ENCODE data around the gene SLC7A9.
"Not testable (repeated sequence)": the region's sequence is repeated elsewhere in the genome, so short reads cannot be mapped to it uniquely, and the experiment has no call there.

Gene SLC7A9

DNA sequence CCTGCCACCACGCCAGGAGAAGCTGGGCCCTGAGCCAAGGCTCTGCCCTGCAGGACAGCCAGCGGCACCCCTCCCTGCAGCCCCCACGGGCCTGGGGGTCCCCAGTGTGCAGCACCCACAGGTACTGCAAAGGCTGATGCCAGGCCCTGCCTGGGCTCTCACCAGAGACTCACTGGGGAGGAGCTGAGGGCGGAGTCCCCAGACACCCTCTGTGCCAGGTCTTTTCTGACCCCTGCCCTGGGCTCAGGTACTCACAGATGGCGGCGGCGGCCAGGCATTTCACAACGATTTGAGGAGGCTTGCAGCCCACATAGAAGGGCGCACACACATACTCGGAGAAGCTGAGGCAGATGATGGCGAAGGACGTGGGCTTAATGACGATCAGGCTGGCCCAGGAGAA lies 5.7 kb downstream of the SLC7A9 start:
- DNase-seq (ENCODE audit: low read depth), result no peak

DNA sequence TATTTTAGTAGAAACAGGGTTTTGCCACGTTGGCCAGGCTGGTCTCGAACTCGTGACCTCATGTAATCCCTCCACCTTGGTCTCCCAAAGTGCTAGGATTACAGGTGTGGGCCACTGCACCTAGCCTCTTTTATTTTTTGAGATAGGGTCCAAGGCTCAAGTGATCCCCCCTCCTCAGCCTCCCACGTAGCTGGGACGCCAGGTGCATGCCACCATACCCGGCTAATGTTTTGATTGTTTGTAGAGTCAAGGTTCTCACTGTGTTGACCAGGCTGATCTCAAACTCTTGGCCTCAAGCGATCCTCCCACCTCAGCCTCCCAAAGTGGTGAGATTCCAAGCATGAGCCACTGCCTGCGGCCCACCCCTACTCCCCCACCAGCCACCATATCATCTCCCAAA lies 6.3 kb downstream of the SLC7A9 start:
- DNase-seq (ENCODE audit: low read depth), result no peak

DNA sequence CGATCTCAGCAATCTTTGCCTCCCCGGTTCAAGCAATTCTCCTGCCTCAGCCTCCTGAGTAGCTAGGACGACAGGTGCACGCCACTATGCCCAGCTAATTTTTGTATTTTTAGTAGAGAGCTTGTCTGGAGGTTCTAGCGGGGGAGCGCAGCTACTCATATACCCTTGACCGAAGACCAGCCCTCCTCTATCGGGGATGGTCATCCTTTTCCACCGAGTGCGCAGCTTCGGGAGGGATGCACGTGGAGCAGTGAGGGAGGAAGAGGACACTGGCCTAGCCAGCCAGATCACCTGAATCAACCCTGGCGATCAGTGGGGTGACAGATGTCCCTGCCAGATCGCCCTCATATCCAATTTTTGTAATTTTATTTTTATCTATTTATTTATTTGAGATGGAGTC lies 6.8 kb downstream of the SLC7A9 start:
- DNase-seq (ENCODE audit: low read depth), result no peak

DNA sequence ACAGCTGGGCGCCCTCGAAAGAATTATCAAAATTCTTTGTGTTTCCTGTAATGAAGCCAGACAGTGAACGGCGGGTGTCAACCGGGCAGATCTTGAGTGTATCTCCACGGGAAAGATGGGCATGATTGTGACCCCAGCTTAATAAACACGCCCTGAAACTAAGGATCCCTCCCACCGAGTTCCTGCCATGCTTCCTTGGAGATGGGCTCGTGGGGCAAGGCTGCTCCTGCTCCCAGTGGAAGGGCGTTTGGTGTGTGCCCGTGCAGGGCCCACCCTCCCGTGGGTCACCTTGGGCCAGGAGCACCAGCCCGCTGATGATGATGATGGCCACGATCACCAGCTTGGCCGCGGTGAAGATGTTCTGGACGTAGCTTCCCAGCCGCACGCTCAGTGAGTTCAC lies 7.4 kb downstream of the SLC7A9 start:
- no peak for DNase-seq (ENCODE audit: low read depth)

DNA sequence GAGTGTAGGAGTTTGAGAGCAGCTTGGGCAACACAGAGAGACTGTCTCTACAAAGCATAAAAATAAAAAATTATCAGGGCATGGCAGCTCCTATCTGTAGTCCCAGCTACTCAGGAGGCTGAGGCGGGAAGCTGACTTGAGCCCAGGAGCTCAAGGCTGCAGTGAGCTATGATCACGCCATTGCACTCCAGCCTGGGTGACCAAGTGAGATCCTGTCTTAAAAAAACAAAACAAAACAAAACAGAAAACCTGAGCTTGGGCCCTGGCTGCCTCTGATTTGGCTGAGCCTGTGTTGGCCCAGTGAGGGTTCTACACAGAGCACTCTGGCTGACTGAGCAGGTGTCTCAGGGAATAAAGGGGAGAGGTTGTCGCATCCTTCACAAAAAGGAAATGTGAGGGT lies 8.0 kb downstream of the SLC7A9 start:
- DNase-seq (ENCODE audit: low read depth), result no peak

DNA sequence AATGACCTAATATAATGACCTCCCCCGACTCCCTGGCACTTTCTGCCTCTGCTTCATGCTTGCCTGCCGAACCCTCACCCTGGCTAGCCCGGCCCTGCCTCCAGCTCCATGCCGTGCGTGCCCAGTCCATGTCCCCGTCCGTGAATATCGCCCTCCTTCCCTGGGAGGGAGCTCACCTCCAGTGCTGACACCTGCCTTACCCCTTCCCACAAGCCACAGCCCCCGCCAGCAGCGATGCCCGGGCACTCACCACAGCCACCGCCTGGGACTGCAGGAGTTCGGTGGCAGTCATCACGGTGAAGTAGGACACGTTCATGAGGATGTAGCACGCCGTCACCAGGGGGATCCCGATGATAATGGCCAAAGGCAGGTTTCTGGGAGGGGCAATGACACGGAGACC lies 10.0 kb downstream of the SLC7A9 start:
- DNase-seq (ENCODE audit: low read depth), result no peak

DNA sequence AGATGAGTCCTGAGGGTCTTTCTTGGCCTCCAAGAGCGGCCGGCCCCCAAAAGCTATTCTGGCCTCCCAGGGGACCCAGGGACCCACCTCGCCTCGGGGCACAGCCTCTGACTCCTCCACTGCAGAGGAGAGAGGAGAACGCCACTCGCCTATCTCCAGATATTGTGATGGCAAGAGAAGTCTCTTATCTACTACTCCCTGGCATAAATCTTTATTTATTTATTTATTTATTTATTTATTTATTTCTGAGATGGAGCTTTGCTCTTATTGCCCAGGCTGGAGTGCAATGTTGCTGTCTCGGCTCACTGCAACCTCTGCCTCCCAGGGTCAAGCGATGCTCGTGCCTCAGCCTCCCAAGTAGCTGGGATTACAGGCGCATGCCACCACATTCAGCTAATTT lies 11.0 kb downstream of the SLC7A9 start:
- no peak for DNase-seq (ENCODE audit: low read depth)

DNA sequence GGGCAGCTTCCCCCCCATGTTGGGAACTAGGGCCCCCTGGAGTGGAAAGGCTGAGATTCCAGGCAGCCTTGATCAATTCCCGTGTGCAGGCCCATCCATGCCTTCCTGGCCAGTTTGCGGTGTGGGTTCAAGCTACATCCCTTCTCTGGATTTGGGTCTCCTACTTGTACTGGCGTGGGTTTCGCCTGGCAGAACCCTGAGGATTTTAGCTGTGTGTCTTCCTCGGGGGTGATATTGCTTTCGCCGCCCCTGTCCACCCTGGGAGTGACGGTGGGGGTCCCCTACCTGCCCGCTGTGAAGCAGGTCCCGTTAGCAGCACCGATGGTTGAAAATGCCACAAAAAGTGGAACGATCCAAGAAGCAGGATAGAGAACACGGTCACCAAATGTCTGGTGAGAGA lies 11.4 kb downstream of the SLC7A9 start:
- no peak for DNase-seq (ENCODE audit: low read depth)

DNA sequence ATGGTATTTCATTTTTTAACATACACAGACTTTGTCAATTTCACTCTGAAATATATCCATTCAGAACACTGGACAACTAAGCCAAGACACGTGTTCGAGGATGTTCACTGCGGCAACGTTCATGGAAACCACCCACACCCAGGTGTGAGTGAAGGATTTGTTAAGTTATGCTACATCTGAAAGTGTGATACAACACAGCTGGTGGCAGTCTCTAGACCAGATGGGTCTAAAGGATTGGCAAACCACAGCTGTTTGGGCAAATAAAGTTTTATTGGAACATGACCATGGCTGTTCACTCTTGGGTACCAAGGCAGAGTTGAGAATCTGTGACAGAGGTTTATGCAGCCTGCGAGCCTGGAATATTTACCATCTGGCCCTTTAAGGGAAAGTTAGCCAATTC lies 12.0 kb downstream of the SLC7A9 start:
- no peak for DNase-seq (ENCODE audit: low read depth)

DNA sequence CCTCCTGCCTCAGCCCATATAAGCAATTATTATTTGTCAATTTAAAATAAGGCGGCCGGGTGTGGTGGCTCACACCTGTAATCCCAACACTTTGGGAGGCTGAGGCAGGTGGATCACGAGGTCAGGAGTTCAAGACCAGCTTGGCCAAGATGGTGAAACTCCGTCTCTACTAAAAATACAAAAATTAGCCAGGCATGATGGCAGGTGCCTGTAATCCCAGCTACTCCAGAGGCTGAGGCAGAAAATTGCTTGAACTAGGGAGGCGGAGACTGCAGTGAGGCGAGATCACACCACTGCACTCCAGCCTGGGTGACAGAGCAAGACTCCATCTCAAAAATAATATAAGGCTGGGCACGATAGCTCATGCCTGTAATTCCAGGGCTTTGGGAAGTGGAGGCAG lies 12.7 kb downstream of the SLC7A9 start:
- DNase-seq (ENCODE audit: low read depth), result not testable (repeated sequence)

DNA sequence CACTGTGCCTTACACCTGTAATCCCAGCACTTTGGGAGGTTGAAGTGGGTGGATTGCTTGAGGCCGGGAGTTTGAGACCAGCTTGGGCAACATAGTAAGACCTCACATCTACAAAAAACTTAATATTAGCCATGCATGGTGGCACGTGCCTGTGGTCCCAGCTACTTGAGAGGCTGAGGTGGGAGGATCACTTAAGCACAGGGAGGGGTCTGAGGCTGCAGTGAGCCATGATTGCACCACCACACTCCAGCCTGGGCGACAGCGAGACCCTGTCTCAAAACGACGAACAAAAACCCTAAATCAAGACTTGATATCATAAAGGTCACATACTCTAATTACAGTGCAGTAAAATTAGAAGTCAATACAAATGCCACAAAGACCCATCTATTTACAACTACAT lies 17.4 kb downstream of the SLC7A9 start:
- no peak for DNase-seq (ENCODE audit: low read depth)

DNA sequence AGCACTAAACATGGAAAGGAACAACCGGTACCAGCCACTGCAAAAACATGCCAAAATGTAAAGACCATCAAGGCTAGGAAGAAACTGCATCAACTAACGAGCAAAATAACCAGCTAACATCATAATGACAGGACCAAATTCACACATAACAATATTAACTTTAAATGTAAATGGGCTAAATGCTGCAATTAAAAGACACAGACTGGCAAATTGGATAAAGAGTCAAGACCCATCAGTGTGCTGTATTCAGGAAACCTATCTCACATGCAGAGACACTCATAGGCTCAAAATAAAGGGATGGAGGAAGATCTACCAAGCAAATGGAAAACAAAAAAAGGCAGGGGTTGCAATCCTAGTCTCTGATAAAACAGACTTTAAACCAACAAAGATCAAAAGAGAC lies 21.5 kb downstream of the SLC7A9 start:
- DNase-seq (ENCODE audit: low read depth), result not testable (repeated sequence)

DNA sequence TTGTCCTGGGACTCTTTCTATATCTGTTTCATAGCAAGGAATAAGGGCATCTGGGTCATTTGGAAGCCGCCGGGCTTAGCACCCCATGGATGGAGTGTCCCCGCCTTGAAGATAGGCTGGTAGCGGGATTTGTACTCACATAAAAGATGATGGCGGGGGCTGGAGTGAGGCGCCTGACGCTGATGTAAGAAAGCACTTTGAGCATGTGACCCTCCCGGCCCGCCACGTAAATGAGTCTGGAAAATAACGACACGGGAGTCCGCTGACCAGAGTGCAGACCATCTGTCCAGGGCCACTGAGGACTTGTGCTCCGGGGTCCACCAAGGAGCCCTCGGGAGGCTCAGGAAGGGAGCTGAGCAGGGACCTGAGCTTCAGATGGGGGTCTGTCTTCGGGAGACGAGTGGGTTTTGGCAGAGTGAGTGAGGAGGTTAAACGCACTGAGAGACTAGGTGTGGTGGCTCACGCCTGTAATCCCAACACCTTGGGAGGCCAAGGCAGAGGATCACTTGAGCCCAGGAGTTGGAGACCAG lies 25.8 kb downstream of the SLC7A9 start:
- DNase-seq (ENCODE audit: low read depth), result no peak

DNA sequence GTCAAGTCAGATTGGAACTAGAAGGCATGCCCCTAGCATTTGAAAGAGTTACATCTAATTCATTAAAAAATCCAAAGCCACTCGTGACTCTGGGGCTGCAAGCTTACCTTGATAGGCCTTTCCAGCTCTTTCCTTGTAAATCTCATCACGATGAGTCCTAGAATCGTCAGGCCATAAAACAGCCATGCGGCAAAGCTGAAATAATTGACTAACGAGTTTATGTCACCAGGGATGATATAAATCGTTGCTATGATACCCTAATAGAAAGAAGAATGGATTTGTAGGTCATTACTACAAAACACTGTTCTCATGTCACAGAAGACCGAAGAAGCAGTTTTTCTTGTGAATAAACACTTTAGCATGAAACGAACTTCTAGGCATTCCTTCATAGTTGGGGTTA lies 27.5 kb downstream of the SLC7A9 start:
- DNase-seq (ENCODE audit: low read depth), result no peak

DNA sequence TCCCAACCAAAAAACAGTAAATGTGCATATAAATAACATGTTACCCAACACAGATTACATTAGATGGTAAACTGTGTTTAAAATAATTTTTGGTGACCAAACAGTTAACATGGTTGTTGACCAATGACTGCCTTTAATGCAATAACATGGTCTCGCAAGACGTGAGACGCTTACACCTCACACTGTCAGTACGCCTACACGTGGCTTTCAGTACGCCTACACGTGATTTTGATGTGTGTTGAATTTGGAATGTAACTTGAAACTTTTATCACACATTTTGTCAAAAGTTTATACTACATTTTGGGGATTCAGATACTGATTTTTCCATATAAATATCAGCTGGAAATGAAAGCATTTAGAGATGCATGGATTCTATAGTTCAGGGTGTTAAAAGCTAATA lies 32.0 kb downstream of the SLC7A9 start:
- DNase-seq (ENCODE audit: low read depth), result no peak

DNA sequence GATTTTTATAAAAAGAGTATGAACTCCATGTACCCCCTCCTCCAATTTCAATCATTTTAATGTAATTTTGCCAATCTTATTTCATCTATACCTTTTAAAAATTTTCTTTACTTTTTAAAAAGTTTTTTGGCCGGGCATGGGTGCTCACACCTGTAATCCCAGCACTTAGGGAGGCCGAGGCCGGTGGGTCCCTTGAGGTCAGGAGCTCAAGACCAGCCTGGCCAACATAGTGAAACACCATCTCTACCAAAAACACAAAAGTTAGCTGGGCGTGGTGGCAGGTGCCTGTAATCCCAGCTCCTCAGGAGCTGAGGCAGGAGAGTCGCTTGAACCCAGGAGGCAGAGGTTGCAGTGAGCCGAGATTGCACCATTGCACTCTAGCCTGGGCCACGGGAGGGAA lies 36.2 kb downstream of the SLC7A9 start:
- DNase-seq (ENCODE audit: low read depth), result not testable (repeated sequence)

DNA sequence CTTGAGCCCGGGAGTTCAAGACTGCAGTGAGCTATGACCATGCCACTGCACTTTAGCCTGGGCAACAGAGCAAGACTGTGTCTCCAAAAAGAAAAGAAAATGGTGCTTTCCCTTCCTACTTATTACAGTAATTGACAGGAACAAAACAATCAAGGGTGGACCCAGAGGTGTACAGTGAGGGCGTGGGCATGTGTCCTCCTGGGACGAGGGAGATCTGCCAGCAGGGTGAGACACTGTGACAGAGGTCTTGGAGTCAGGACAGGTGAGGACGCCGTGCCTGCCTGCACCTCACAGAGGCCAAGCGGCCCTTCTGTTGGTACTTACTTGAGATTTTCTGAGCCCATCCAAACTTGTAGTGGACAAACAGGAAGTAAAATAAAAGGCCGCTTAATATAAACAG lies 36.7 kb downstream of the SLC7A9 start:
- not testable (repeated sequence) for DNase-seq (ENCODE audit: low read depth)

DNA sequence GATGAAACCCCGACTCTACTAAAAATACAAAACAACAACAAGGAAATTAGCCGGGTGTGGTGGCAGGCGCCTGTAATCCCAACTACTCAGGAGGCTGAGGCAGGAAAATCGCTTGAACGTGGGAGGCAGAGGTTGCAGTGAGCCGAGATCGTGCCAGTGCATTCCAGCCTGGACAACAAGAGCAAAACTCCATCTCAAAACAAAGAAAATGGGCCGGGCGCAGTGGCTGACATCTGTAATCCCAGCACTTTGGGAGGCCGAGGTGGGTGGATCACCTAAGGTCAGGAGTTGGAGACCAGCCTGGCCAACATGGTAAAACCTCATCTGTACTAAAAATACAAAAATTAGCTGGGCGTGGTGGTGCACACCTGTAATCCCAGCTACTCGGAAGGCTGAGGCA lies 37.5 kb downstream of the SLC7A9 start:
- not testable (repeated sequence) for DNase-seq (ENCODE audit: low read depth)

DNA sequence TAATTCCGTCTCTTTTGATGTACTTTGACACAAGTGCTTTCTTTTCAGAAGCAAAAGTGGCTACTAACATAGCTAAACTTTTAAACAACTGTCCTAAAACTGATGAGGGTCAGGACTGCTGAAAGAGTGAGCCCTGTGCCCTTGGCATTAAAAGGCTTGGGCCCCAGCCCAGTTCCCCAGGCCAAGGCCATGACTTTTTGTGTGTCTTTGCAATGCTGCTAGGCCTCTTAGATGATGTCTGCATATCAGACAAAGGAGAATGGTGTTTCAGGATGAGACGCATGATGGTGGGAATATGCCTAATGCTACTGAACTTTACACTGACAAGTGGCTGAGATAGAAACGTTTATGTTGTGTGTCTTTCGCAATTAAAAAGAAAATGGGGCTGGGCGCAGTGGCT lies 38.0 kb downstream of the SLC7A9 start:
- DNase-seq (ENCODE audit: low read depth), result no peak

DNA sequence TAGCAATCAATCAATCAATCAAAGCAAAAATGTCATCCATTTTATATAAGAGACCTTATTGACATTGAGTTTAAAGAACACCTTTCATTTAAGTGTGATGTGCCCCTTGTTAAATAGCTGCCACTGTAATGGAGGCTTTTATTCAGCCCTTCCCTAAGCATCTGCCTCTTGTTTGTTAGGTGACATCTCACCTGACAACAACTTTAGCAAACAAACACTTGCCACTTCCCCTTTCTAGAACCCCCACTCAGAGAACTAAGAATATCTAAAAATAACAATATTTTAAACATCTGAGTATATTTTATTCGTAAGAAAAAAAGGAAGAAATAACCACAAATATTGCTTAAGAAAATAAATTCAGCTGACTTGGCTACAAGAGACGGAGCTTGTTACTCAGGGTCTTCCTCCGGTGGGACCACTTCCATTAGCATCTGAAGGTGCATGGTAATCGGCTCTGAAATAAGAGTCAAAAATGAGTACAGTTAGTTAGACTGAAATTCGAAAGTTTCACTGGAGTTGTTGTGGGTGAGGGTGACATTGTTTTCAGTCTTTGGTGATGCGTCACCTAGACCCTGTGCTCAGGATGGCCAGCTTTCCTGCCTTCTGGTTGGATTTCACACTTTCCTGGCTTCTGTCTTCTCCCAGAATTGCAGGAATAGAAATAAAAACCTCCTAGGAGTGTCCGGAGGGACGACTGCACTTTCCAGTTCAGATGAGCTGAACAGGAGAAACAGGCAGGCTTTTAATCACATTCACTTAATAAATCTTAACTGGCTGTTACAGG lies 39.1 kb downstream of the SLC7A9 start:
- no peak for DNase-seq (ENCODE audit: low read depth)

DNA sequence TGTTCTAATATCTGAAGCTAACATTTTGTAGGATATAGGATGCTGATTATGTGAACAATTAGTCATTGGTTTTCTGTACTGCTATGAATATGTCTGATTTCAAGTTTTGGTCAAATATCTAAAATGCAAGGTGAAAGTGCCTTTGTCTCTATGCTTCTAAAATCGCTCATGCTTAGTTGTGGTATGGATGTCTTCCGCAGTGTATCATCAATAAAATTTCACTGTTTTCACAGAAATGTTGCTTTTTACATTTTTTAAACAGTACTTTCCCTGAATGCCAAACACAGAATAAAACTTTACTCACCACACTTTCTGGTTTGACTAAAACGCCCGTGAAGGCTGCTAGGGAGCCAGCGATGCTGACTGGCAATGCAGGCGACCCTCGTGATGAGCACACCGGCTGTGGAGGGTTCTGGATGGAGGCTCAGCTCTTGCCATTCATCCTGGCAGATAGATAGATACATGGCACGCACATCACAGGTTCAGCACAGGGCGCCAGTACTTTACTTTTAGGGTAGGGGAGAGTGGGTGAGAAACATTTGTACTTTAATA lies 40.1 kb downstream of the SLC7A9 start:
- no peak for DNase-seq (ENCODE audit: low read depth)

DNA sequence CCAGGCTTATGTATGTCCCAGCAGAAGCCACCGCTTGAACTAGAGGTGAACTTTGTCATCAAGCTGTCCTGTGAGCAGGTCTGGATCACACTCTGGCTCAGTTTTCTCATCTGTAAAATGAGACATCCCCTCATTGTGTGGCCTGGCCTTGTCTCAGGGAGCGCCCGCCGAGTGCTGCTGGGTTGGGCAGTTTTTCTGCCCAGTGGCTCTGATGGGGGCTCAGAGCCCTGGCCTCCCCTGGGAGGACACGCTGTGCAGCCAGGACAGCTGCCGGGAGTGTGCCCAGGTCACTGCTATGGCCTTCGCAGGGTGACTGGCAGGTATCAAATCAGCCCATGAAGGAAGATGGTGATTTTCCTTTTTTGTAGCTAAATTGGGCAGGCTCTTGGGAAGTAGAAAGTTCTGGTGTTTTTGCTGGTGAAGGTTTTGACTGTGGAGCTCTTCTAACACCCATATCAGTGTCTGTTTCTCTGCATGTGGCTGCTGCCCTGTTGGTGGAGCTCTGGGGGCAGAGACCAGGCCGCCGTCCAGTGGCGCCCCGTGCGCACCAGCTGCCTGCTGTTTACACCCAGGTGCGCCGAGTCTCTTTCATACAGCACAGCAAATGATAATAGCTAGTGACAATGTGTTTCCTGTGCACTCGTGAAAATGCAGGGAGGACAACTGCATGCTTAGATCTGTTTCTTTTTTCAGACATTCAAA lies 40.8 kb downstream of the SLC7A9 start:
- DNase-seq (ENCODE audit: low read depth), result no peak

DNA sequence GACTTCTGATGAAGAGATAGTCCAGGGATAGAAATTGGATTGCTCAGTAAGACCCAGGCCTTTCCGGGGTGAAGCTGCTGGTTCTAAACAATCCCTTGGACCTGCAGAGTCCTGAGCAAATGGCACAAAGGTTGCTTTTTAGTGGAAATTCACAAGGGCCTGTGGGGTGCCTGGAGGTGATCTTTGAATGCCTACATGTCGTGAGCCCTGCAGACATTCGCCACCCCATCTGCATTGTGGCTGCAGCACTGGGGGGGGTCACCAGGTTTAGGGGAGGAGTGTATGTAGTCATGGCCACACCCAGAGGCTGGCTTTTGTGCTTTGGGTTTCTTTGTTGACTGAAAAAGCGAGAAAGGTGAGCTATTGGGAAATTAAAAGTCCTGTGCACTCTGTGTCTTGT lies 41.4 kb downstream of the SLC7A9 start:
- DNase-seq (ENCODE audit: low read depth), result no peak
